SJSA1 (cell line): ENCODE data around the gene PIGO. TPM values are rescaled to one million over a fixed set of nuclear protein-coding genes. Genes with fewer than 3 reads are reported as not detected.

Experiments used
- DNase-seq, 2 experiments: peaks; one replicate each; pipeline ENCODE4 v3.0.0-alpha.2; 2015 to 2020; ENCODE audit warnings: low spot score in 2 of 2, low read depth in 1 of 2
- H3K27ac ChIP-seq: fragments of 250-450 bp; sonication (Bioruptor Pico); 2 replicates; pipeline ENCODE4 v1.5.1; 2020; ENCODE audit warnings: mild to moderate bottlenecking, moderate library complexity
- H3K27me3 ChIP-seq: fragments of 250-450 bp; sonication (Bioruptor Pico); replicated peaks from 2 replicates; pipeline ENCODE4 v1.5.1; 2020; ENCODE audit warnings: mild to moderate bottlenecking, moderate library complexity
- H3K36me3 ChIP-seq: fragments of 250-450 bp; sonication (Bioruptor Pico); 2 replicates; pipeline ENCODE4 v1.5.1; 2020; ENCODE audit warnings: mild to moderate bottlenecking
- H3K4me1 ChIP-seq: fragments of 250-450 bp; sonication (Bioruptor Pico); replicated peaks from 2 replicates; pipeline ENCODE4 v1.6.1; 2021; ENCODE audit warnings: mild to moderate bottlenecking
- H3K4me3 ChIP-seq: fragments of 250-450 bp; sonication (Bioruptor Pico); 2 replicates; pipeline ENCODE4 v1.5.1; 2020; ENCODE audit warnings: mild to moderate bottlenecking
- H3K9me3 ChIP-seq: fragments of 250-450 bp; sonication (Bioruptor Pico); replicated peaks from 2 replicates; pipeline ENCODE4 v1.5.1; 2020; ENCODE audit warnings: mild to moderate bottlenecking
- total RNA-seq: library from RNA; depleted of rRNA; stranded (reverse); fragments of >200 nt; shearing (Covaris generic); gene quantifications from 2 replicates; pipeline ENCODE4 v1.2.3, GENCODE V29; 2014

PIGO gene
- total RNA-seq, 1 experiment from 2014 or later: 7.1 TPM

- Histone ChIP-seq H3K27ac (peak overlapping the region; percentile 98), H3K9me3 (no peaks in the 10 kb centered on the region), H3K4me1 (peaks cover 16% of the 10 kb centered on the region), H3K27me3 (no peaks in the 10 kb centered on the region), H3K36me3 (peaks cover 57% of the 10 kb centered on the region), H3K4me3 (peak overlapping the region; percentile 94)
- peak; percentile 78 to 82 for DNase-seq
Measured at GRCh38 chr9:35071814-35072460, 24.5 kb downstream of the PIGO start.

- H3K27me3 ChIP-seq: no peaks in the 10 kb centered on the region
- peaks cover 16% of the 10 kb centered on the region for H3K4me1 ChIP-seq
- H3K9me3 ChIP-seq: no peaks in the 10 kb centered on the region
- H3K36me3 ChIP-seq: peaks cover 61% of the 10 kb centered on the region
- H3K4me3 ChIP-seq: peak overlapping the region; percentile 94
- peak overlapping the region; percentile 98 for H3K27ac ChIP-seq
- peak in 1 of 2 experiments; percentile 1 for DNase-seq
Measured at GRCh38 chr9:35070823-35071813, 25.3 kb downstream of the PIGO start.

GRCh38 chr9:35069020-35069419 is 27.4 kb downstream of the PIGO start:
- Histone ChIP-seq H3K36me3 (peaks cover 78% of the 10 kb centered on the region), H3K4me1 (peaks cover 16% of the 10 kb centered on the region)

DNA sequence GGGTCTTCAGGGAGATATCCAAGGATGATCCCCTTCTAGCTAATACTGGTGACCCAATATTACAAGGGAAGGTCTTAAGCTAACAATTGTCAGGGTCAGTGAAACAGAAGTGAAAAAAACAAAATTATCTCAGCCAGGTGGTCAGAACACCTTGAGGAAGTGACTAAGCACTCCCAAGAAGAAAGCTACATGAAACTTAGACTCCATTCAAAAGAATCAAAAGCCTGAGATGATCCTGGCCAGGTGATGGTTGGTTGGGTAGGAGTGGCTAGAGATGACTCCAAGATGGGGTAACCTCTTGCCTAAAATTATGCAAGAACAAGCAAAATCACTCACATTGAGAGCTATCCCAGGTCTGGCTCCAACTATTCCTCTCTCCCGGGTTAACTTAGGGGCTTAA is 29.3 kb downstream of the PIGO start:
- Histone ChIP-seq H3K4me1 (peaks cover 12% of the 10 kb centered on the region), H3K36me3 (peaks cover 86% of the 10 kb centered on the region)

More at GRCh38 chr9:35069020-35069419, 27.4 kb downstream of the PIGO start:
- no peak for DNase-seq
- H3K9me3 ChIP-seq: no peaks in the 10 kb centered on the region
- H3K27me3 ChIP-seq: no peaks in the 10 kb centered on the region
- H3K4me3 ChIP-seq: no peak overlapping the region
- no peak overlapping the region for H3K27ac ChIP-seq

DNA sequence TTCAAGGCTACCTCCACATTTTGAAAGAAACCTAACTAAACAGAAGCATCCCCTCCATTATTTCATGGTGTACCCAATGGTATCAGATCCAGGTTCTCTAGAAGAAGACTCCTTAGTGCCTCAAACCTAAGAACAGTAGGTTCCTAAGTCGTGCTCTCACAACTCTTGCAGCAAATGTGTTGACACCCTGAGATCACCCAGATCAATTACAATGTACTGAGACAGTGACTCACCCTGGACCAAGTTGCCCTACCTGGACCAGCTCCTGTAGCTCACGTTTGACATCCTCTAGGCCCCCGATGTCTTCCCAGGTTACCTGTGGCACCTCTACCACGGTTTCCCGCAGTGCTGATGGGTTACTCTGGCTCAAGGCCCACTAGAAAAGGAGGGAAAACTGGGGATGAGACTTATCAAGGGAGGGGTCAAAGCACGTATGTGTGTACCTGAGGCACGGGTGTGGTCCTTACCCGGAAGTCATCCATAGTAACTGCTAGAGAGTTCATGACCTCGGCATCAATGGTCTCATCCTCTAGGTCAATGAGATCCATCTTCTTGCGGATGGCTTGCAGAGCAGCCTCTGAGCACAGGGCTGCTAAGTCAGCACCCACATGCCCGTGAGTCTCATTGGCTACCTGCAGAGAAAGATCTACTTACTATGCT is 35.7 kb downstream of the PIGO start:
- H3K9me3 ChIP-seq: no peaks in the 10 kb centered on the region
- no peak for DNase-seq
- peaks cover 96% of the 10 kb centered on the region for H3K36me3 ChIP-seq
- H3K4me1 ChIP-seq: no peaks in the 10 kb centered on the region
- no peak overlapping the region for H3K4me3 ChIP-seq
- no peaks in the 10 kb centered on the region for H3K27me3 ChIP-seq
- no peak overlapping the region for H3K27ac ChIP-seq

More for the DNA sequence above, 29.3 kb downstream of the PIGO start:
- Histone ChIP-seq H3K27ac (no peak overlapping the region), H3K27me3 (no peaks in the 10 kb centered on the region), H3K9me3 (no peaks in the 10 kb centered on the region), H3K4me3 (no peak overlapping the region)
- DNase-seq: no peak

GRCh38 chr9:35059438-35059837 is 37.0 kb downstream of the PIGO start:
- Histone ChIP-seq H3K27me3 (no peaks in the 10 kb centered on the region), H3K4me1 (no peaks in the 10 kb centered on the region), H3K36me3 (peaks cover 93% of the 10 kb centered on the region), H3K27ac (no peak overlapping the region), H3K4me3 (no peak overlapping the region), H3K9me3 (no peaks in the 10 kb centered on the region)
- no peak for DNase-seq

- Histone ChIP-seq H3K4me1 (no peaks in the 10 kb centered on the region), H3K4me3 (no peak overlapping the region), H3K36me3 (peaks cover 75% of the 10 kb centered on the region), H3K27ac (no peak overlapping the region), H3K9me3 (no peaks in the 10 kb centered on the region), H3K27me3 (no peaks in the 10 kb centered on the region)
- no peak for DNase-seq
Measured at GRCh38 chr9:35057271-35057620, 39.1 kb downstream of the PIGO start.

DNA sequence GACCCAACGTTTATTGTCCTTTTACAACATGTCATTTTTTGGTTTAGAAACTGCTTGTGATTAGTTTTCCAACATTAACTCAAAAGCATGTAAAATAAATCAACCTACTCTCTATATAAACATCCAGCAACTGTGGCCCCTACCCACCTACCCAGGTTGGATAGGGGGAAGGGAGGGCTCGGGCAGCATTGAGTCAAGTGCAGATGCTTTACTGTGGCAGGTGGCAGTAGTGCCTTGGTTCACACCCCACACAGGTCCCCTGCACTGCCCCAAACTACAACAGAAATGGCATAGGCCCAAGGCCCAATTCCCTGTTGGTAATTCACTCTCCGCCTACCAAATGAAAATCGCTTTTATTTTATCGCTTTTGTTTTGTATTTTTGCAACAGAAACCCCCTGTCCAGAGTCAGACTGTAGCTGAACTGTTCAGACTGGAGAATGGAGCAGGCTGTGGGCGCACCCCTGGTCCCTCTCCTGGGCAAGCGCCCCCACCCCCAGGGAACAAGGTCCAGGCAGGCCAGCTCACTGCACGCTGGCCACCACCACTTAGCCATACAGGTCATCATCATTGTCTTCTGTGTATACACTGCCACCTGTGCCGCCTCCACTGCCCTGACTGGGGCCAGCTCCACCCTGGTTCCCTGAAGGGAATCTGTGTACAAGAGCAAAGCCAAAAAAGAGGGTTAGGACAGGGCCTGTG is 39.7 kb downstream of the PIGO start:
- H3K36me3 ChIP-seq: peaks cover 69% of the 10 kb centered on the region
- H3K27me3 ChIP-seq: no peaks in the 10 kb centered on the region
- no peak for DNase-seq
- no peak overlapping the region for H3K4me3 ChIP-seq
- H3K4me1 ChIP-seq: no peaks in the 10 kb centered on the region
- no peaks in the 10 kb centered on the region for H3K9me3 ChIP-seq
- no peak overlapping the region for H3K27ac ChIP-seq

DNA sequence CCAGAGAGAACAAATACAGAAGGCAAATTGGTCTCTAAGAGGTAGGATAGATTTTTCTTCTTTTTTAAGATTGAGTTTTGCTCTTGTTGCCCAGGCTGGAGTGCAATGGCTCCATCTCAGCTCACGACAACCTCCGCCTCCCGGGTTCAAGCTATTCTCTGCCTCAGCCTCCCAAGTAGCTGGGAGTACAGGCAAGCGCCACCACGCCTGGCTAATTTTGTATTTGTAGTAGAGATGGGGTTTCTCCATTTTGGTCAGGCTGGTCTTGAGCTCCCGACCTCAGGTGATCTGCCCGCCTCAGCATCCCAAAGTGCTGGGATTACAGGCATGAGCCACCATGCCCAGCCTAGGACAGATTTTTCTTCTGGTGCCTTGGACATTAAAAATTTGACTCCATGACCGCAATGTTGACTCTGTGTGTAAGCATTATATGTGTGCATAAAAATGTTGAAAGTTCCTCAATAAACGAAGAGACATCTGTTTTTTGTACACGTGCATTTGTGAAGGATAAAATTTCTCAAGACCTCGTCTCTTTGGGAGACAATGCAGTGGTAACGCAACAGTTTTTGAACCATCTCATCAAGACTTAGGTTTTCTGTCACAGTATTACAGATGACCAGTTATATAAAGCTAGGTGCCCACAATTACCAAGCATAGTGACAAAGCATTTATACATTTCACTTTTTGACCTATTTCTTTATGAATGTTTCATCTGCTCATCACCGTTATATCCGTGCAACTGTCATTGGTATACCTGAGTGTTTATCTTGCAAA is 41.3 kb downstream of the PIGO start:
- DNase-seq: no peak
- no peaks in the 10 kb centered on the region for H3K9me3 ChIP-seq
- H3K4me1 ChIP-seq: no peaks in the 10 kb centered on the region
- H3K36me3 ChIP-seq: peaks cover 59% of the 10 kb centered on the region
- H3K27me3 ChIP-seq: no peaks in the 10 kb centered on the region
- H3K4me3 ChIP-seq: no peak overlapping the region
- no peak overlapping the region for H3K27ac ChIP-seq

DNA sequence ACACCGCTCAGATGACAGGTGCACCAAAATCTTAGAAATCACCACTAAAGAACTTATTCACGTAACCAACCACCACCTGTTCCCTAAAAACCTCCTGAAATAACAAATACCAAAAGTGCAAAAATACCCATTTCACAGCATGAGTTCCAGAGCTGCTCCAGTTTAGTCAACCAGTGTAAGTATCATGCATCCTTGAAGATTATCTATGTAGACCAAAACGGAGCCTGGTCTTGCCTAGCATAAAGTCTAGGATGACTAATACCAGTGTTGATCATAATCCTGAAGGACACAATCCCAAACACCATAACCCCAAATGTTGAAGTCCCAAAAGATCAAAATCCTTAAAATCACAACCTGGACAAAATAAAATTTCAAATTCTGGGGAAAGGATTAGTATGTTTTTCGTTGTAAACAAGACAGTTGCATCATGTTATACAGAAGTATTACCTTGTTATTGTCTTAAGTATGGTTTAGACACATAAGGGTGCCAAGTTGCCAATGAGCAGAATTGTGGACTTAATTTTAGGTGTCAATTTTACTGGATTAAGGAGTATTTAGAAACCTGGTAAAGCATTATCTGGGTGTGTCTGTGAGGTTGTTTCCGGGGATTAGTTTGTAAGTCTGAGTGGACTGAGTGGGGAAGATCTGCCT is 42.1 kb downstream of the PIGO start:
- no peak for DNase-seq
- Histone ChIP-seq H3K27me3 (no peaks in the 10 kb centered on the region), H3K9me3 (no peaks in the 10 kb centered on the region), H3K36me3 (peaks cover 58% of the 10 kb centered on the region), H3K4me3 (no peak overlapping the region), H3K4me1 (no peaks in the 10 kb centered on the region), H3K27ac (no peak overlapping the region)

- no peaks in the 10 kb centered on the region for H3K27me3 ChIP-seq
- H3K36me3 ChIP-seq: peaks cover 29% of the 10 kb centered on the region
- H3K4me1 ChIP-seq: no peaks in the 10 kb centered on the region
- H3K27ac ChIP-seq: no peak overlapping the region
- no peak overlapping the region for H3K4me3 ChIP-seq
- peak; percentile 5 to 41 for DNase-seq
- H3K9me3 ChIP-seq: no peaks in the 10 kb centered on the region
Measured at GRCh38 chr9:35051069-35051967, 45.1 kb downstream of the PIGO start.

DNA sequence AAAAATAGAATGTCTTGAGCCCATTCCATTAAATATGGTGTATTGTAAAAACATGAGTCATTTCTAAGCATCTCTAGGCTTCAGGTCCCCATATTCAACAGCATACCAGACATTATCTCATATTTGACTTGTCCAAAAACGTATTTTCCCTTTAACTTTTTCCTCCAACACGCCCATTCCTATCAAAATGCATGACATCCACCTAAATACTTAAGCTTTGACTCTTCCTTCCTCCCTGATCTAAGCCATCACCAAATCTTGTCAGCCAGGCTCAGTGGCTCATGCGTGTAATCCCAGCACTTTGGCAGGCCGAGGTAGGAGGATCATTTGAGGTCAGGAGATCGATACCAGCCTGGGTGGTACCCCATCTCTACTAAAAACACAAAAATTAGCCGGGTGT is 47.9 kb downstream of the PIGO start:
- Histone ChIP-seq H3K4me1 (no peaks in the 10 kb centered on the region), H3K4me3 (no peak overlapping the region), H3K36me3 (peaks cover 12% of the 10 kb centered on the region), H3K9me3 (no peaks in the 10 kb centered on the region), H3K27ac (no peak overlapping the region), H3K27me3 (no peaks in the 10 kb centered on the region)
- no peak for DNase-seq
